Endodermal cell (in vitro differentiated cells): ENCODE results near the gene PARG. TPM values are rescaled to one million over a fixed set of nuclear protein-coding genes. Genes with fewer than 3 reads are reported as not detected.
"Not testable (repeated sequence)": the region's sequence is repeated elsewhere in the genome, so short reads cannot be mapped to it uniquely, and the experiment has no call there.

Source experiments
- DNase-seq: peaks from one replicate; pipeline ENCODE4 v3.0.0-alpha.2; 2017
- H3K27ac ChIP-seq: 2 replicates; pipeline ENCODE4 v1.5.1; 2013; ENCODE audit warnings: mild to moderate bottlenecking, low read depth, low read length, moderate library complexity
- H3K27me3 ChIP-seq: 2 replicates; pipeline ENCODE4 v1.6.1; 2013; ENCODE audit warnings: mild to moderate bottlenecking, low read length, moderate library complexity; ENCODE audit not compliant: insufficient read depth, control insufficient read depth, poor library complexity, severe bottlenecking
- H3K36me3 ChIP-seq: 2 replicates; pipeline ENCODE4 v1.7.0; 2013; ENCODE audit warnings: mild to moderate bottlenecking, low read length, moderate library complexity; ENCODE audit not compliant: control insufficient read depth, insufficient read depth
- H3K4me1 ChIP-seq: one replicate; pipeline ENCODE4 v1.7.0; 2013; ENCODE audit warnings: low read length; ENCODE audit not compliant: control insufficient read depth, insufficient read depth
- H3K4me3 ChIP-seq: 2 replicates; pipeline ENCODE4 v1.5.1; 2013; ENCODE audit warnings: mild to moderate bottlenecking, low read length, moderate library complexity
- H3K9ac ChIP-seq: 2 replicates; pipeline ENCODE4 v1.6.1; 2013; ENCODE audit warnings: mild to moderate bottlenecking, low read length, moderate library complexity; ENCODE audit not compliant: poor library complexity, severe bottlenecking; ENCODE audit errors: extremely low read depth
- H3K9me3 ChIP-seq: 2 replicates; pipeline ENCODE4 v1.6.1; 2013; ENCODE audit warnings: mild to moderate bottlenecking, low read length, moderate library complexity; ENCODE audit not compliant: control insufficient read depth
- H3K27ac Mint-ChIP-seq: 2 replicates; pipeline ENCODE4 v1.8.0; 2020; ENCODE audit warnings: mixed read lengths
- H3K27me3 Mint-ChIP-seq: 2 replicates; pipeline ENCODE4 v1.8.0; 2021; ENCODE audit warnings: mild to moderate bottlenecking, mixed read lengths; ENCODE audit not compliant: insufficient read depth
- H3K36me3 Mint-ChIP-seq: 2 replicates; pipeline ENCODE4 v1.8.0; 2020; ENCODE audit warnings: low read depth, mixed read lengths
- H3K4me1 Mint-ChIP-seq: 2 replicates; pipeline ENCODE4 v1.8.0; 2020; ENCODE audit warnings: mixed read lengths
- H3K4me3 Mint-ChIP-seq: 2 replicates; pipeline ENCODE4 v1.8.0; 2020; ENCODE audit warnings: mild to moderate bottlenecking, moderate library complexity, mixed read lengths
- H3K9me3 Mint-ChIP-seq: 2 replicates; pipeline ENCODE4 v1.8.0; 2020; ENCODE audit warnings: mild to moderate bottlenecking, mixed read lengths
- WGBS, 2 experiments: methylation state at CpG; one replicate each; pipeline versions ENCODE4 v1.1.5 to v1.1.7; 2013; ENCODE audit warnings: missing lambda C conversion rate in 2 of 2, mixed read lengths in 1 of 2; ENCODE audit not compliant: insufficient coverage in 1 of 2, insufficient read length in 1 of 2; 5-methylcytosine and 5-hydroxymethylcytosine counted together
- total RNA-seq, 2 donors: library from RNA; stranded (reverse); fragmentation: NEBNext Ultra II Directional in 1 of 2; extraction: Animal tissue kit (Norgen Biotek cat#: 25700) in 1 of 2; gene quantifications; 2 replicates in 1 of 2; 3 replicates in 1 of 2; pipeline ENCODE4 v1.2.1, GENCODE V29; 2021
- TF ChIP-seq, protein P1 (sequence below): fragments of 200-600 bp; sonication (generic); conservative IDR thresholded peaks from 2 replicates; pipeline ENCODE4 v1.5.0; 2021; ENCODE audit warnings: antibody characterized with exemption, mild to moderate bottlenecking

PARG gene
- total RNA-seq, 2 donors from 2014 or later: 66.3 to 67.4 TPM

- H3K36me3 Mint-ChIP-seq, H3K27ac Mint-ChIP-seq, H3K4me3 ChIP-seq, H3K4me3 Mint-ChIP-seq, H3K27me3 Mint-ChIP-seq, H3K4me1 ChIP-seq, H3K9me3 Mint-ChIP-seq, H3K27ac ChIP-seq, H3K9me3 ChIP-seq, H3K9ac ChIP-seq, H3K36me3 ChIP-seq, H3K4me1 Mint-ChIP-seq, H3K27me3 ChIP-seq, DNase-seq: not testable (repeated sequence)
- 96% methylated on average over 3 of the region's 4 CpGs; no CpG with 5 or more reads in 1 of the 2 experiments for WGBS, 2 experiments
Observed at GRCh38 chr10:49908290-49909080, 33.3 kb downstream of the PARG start.

- H3K27me3 ChIP-seq, H3K27me3 Mint-ChIP-seq, H3K4me3 Mint-ChIP-seq, H3K4me3 ChIP-seq, H3K36me3 ChIP-seq, H3K27ac Mint-ChIP-seq, H3K27ac ChIP-seq, H3K9ac ChIP-seq, DNase-seq, H3K9me3 Mint-ChIP-seq, H3K4me1 Mint-ChIP-seq, H3K9me3 ChIP-seq, H3K36me3 Mint-ChIP-seq, H3K4me1 ChIP-seq: not testable (repeated sequence)
- WGBS, 2 experiments: 100% methylated on average over 2 of the region's 3 CpGs; no CpG with 5 or more reads in 1 of the 2 experiments
Observed at GRCh38 chr10:49903829-49904228, 38.0 kb downstream of the PARG start.

GRCh38 chr10:49900406-49900805 is 41.4 kb downstream of the PARG start:
- not testable (repeated sequence) for H3K4me1 ChIP-seq, H3K36me3 ChIP-seq, DNase-seq, H3K9me3 Mint-ChIP-seq, H3K27me3 ChIP-seq, H3K4me3 Mint-ChIP-seq, H3K4me1 Mint-ChIP-seq, H3K9me3 ChIP-seq, H3K27ac Mint-ChIP-seq, H3K4me3 ChIP-seq, H3K27me3 Mint-ChIP-seq, H3K27ac ChIP-seq, H3K9ac ChIP-seq
- H3K36me3 Mint-ChIP-seq: peaks cover 17% of the 10 kb centered on the region
- no CpG with 5 or more reads among the region's 3 CpGs for whole genome bisulfite sequencing, 2 experiments

- H3K9me3 ChIP-seq: peaks cover 11% of the 10 kb centered on the region
- not testable (repeated sequence) for H3K27ac Mint-ChIP-seq, H3K4me1 Mint-ChIP-seq, H3K4me3 Mint-ChIP-seq, H3K9ac ChIP-seq, H3K4me1 ChIP-seq, H3K4me3 ChIP-seq, H3K36me3 ChIP-seq, H3K27me3 Mint-ChIP-seq, DNase-seq, H3K27ac ChIP-seq, H3K27me3 ChIP-seq
- Mint-ChIP-seq H3K36me3 (peaks cover 21% of the 10 kb centered on the region), H3K9me3 (peaks cover 12% of the 10 kb centered on the region)
- WGBS, 2 experiments: no CpG with 5 or more reads among the region's 2 CpGs
Observed at GRCh38 chr10:49899999-49900398, 41.8 kb downstream of the PARG start.

DNA sequence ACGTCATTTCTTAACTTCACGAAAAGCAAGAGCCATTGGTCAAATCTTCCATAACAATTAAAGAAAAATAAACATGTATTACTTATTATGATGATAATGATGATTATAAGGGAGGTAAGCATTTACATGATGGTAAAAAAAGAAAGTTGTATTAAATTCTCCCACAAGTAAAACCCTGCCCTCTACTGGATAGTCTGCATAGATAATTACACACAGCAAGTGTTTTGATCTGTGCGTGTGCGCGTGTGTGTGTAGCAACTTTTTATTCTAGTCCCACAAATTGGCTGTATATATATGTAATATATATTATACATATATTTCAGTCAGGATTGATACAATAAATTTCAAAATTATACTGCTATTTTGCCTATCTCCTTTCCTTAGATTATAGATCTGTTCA is 51.8 kb downstream of the PARG start:
- DNase-seq, H3K9ac ChIP-seq, H3K27ac ChIP-seq, H3K9me3 ChIP-seq, H3K27me3 Mint-ChIP-seq, H3K4me1 Mint-ChIP-seq, H3K27me3 ChIP-seq, H3K4me3 Mint-ChIP-seq, H3K9me3 Mint-ChIP-seq, H3K4me3 ChIP-seq, H3K36me3 ChIP-seq, H3K4me1 ChIP-seq, H3K27ac Mint-ChIP-seq: not testable (repeated sequence)
- no CpG with 5 or more reads among the region's 5 CpGs for WGBS, 2 experiments
- H3K36me3 Mint-ChIP-seq: peaks cover 18% of the 10 kb centered on the region
- TF ChIP-seq, protein P1, sequence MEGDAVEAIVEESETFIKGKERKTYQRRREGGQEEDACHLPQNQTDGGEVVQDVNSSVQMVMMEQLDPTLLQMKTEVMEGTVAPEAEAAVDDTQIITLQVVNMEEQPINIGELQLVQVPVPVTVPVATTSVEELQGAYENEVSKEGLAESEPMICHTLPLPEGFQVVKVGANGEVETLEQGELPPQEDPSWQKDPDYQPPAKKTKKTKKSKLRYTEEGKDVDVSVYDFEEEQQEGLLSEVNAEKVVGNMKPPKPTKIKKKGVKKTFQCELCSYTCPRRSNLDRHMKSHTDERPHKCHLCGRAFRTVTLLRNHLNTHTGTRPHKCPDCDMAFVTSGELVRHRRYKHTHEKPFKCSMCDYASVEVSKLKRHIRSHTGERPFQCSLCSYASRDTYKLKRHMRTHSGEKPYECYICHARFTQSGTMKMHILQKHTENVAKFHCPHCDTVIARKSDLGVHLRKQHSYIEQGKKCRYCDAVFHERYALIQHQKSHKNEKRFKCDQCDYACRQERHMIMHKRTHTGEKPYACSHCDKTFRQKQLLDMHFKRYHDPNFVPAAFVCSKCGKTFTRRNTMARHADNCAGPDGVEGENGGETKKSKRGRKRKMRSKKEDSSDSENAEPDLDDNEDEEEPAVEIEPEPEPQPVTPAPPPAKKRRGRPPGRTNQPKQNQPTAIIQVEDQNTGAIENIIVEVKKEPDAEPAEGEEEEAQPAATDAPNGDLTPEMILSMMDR: peak; percentile 56

DNA sequence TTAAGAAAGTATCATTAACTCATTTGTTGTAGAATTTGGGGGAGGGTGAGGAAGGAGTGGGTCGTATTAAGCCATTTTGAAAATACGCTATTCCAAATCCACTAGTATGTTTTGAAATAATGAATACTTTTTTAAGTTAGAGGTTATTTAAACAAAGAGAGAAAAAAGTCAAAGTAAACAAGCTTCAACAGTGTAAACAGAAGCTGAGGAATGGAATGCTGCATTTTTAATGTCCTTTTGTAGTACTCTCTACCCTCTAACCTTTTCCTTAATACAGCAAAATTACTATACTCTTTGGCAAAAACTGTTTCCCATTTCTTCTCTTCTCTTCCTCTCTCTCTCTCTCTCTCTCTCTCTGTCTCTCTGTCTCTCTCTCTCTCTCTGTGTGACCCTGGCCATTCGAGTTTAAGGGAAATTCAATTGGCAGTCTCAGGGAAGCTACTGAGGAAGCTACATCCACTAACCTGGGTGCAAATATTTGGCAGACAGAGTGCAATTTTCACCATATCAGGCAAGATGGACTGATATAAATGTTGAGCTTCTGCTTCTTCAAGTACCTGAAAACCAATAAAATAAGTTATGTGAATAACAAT is 57.0 kb downstream of the PARG start:
- H3K27me3 ChIP-seq, H3K4me3 Mint-ChIP-seq, H3K36me3 ChIP-seq, H3K4me1 ChIP-seq, H3K9ac ChIP-seq, DNase-seq, H3K4me3 ChIP-seq, H3K27ac ChIP-seq, H3K27me3 Mint-ChIP-seq, H3K9me3 Mint-ChIP-seq, H3K9me3 ChIP-seq, H3K4me1 Mint-ChIP-seq: not testable (repeated sequence)
- H3K36me3 Mint-ChIP-seq: peaks cover 17% of the 10 kb centered on the region
- WGBS, 2 experiments: 91% methylated on average over 1 of the region's 3 CpGs; no CpG with 5 or more reads in 1 of the 2 experiments
- H3K27ac Mint-ChIP-seq: peak overlapping the region; percentile 59
